NCI-H2029 (cell line): ENCODE data around the gene FAAP100.
A peak's percentile ranks its signal among the peaks of the same experiment; 100 is the strongest.

ENCODE experiments used
- DNase-seq: peaks from one replicate; lab custom pipeline; 2025; lab: John Stamatoyannopoulos, UW

The FAAP100 gene

GRCh38 chr17:81524039-81524864 lies 27.9 kb downstream of the FAAP100 start:
- DNase-seq = no peak

GRCh38 chr17:81523402-81524038 lies 28.6 kb downstream of the FAAP100 start:
- DNase-seq = peak; percentile 70

GRCh38 chr17:81522491-81523401 lies 29.4 kb downstream of the FAAP100 start:
- DNase-seq = no peak

- no peak for DNase-seq
These were observed 31.9 kb downstream of the FAAP100 start for GRCh38 chr17:81520021-81520901.

- DNase-seq = peak; percentile 53
These were observed 32.7 kb downstream of the FAAP100 start for GRCh38 chr17:81519284-81520020.

- DNase-seq = no peak
These were observed 33.3 kb downstream of the FAAP100 start for GRCh38 chr17:81518785-81519283.

- DNase-seq = no peak
These were observed 33.9 kb downstream of the FAAP100 start for GRCh38 chr17:81518113-81518784.

- DNase-seq = no peak
These were observed 34.6 kb downstream of the FAAP100 start for GRCh38 chr17:81517339-81518112.

GRCh38 chr17:81517009-81517338 lies 35.2 kb downstream of the FAAP100 start:
- no peak for DNase-seq

GRCh38 chr17:81516439-81516838 lies 35.7 kb downstream of the FAAP100 start:
- DNase-seq = no peak

GRCh38 chr17:81515530-81516041 lies 36.6 kb downstream of the FAAP100 start:
- DNase-seq = no peak

GRCh38 chr17:81514739-81515529 lies 37.2 kb downstream of the FAAP100 start:
- peak; percentile 50 for DNase-seq

GRCh38 chr17:81514489-81514738 lies 37.7 kb downstream of the FAAP100 start:
- no peak for DNase-seq

- no peak for DNase-seq
These were observed 38.2 kb downstream of the FAAP100 start for GRCh38 chr17:81513753-81514488.

GRCh38 chr17:81513372-81513752 lies 38.8 kb downstream of the FAAP100 start:
- DNase-seq = no peak

- peak; percentile 73 for DNase-seq
These were observed 39.4 kb downstream of the FAAP100 start, which contains the start of gene ACTG1 for GRCh38 chr17:81512562-81513371. Gene ACTG1, minus strand, starts transcription at chr17:81512799. Its CDS starts 445 bp downstream, at chr17:81512354.
